ENCODE results near the gene CDK5R1. TPM values are rescaled to one million over a fixed set of nuclear protein-coding genes. Genes with fewer than 3 reads are reported as not detected.
A peak's percentile ranks its signal among the peaks of the same experiment; 100 is the strongest.
"Not testable (repeated sequence)": the region's sequence is repeated elsewhere in the genome, so short reads cannot be mapped to it uniquely, and the experiment has no call there.

The CDK5R1 gene
- 1.5 TPM for total RNA-seq
- long read RNA-seq, full-length matches to known transcripts = 1 of 6 reads
- long read RNA-seq, partial matches to known transcripts = 4 of 6 reads
- long read RNA-seq, other reads (novel, unspliced or antisense) = 1 of 6 reads

- peak; percentile 88 for DNase-seq (ENCODE audit: low spot score)
- intact Hi-C loops (cut with DNase I) = loop anchor here (10.0 kb wide), 1 partner anchor 168 kb away; no protein-coding TSS in a partner anchor
Observed at GRCh38 chr17:32486701-32487472, at the start of gene CDK5R1. TSS of gene CDK5R1 (plus strand) at chr17:32486993. CDS start at chr17:32487621, 628 bp downstream.

- no peak for DNase-seq (ENCODE audit: low spot score)
- intact Hi-C loops (cut with DNase I) = no loop called here
Observed at GRCh38 chr17:32440722-32441121, 46.1 kb upstream of the CDK5R1 start.

- intact Hi-C loops (cut with DNase I) = no loop called here
- no peak for DNase-seq (ENCODE audit: low spot score)
Observed at GRCh38 chr17:32441886-32442285, 44.9 kb upstream of the CDK5R1 start.

- no peak for DNase-seq (ENCODE audit: low spot score)
- intact Hi-C loops (cut with DNase I) = no loop called here
Observed at GRCh38 chr17:32443827-32444300, 42.9 kb upstream of the CDK5R1 start.

GRCh38 chr17:32444301-32445073 is 42.3 kb upstream of the CDK5R1 start, which contains the start of gene PSMD11:
TSS of gene PSMD11 (plus strand) at chr17:32444510. CDS start at chr17:32444524, 14 bp downstream.
- intact Hi-C loops (cut with DNase I) = no loop called here
- DNase-seq (ENCODE audit: low spot score) = peak; percentile 98

- no peak for DNase-seq (ENCODE audit: low spot score)
- intact Hi-C loops (cut with DNase I) = no loop called here
Observed at GRCh38 chr17:32445074-32445415, 41.7 kb upstream of the CDK5R1 start.

- no peak for DNase-seq (ENCODE audit: low spot score)
- intact Hi-C loops (cut with DNase I) = no loop called here
Observed at GRCh38 chr17:32445497-32445896, 41.3 kb upstream of the CDK5R1 start.

- intact Hi-C loops (cut with DNase I) = no loop called here
- no peak for DNase-seq (ENCODE audit: low spot score)
Observed at GRCh38 chr17:32445971-32446370, 40.8 kb upstream of the CDK5R1 start.

- no peak for DNase-seq (ENCODE audit: low spot score)
- intact Hi-C loops (cut with DNase I) = no loop called here
Observed at GRCh38 chr17:32446949-32447348, 39.8 kb upstream of the CDK5R1 start.

GRCh38 chr17:32449963-32450362 is 36.8 kb upstream of the CDK5R1 start:
- intact Hi-C loops (cut with DNase I) = no loop called here
- DNase-seq (ENCODE audit: low spot score) = no peak

GRCh38 chr17:32450379-32450778 is 36.4 kb upstream of the CDK5R1 start:
- intact Hi-C loops (cut with DNase I); DNase-seq (ENCODE audit: low spot score): not testable (repeated sequence)

- no peak for DNase-seq (ENCODE audit: low spot score)
- intact Hi-C loops (cut with DNase I) = no loop called here
Observed at GRCh38 chr17:32451879-32452278, 34.9 kb upstream of the CDK5R1 start.

GRCh38 chr17:32452281-32452680 is 34.5 kb upstream of the CDK5R1 start:
- no peak for DNase-seq (ENCODE audit: low spot score)
- intact Hi-C loops (cut with DNase I) = no loop called here

- intact Hi-C loops (cut with DNase I) = no loop called here
- no peak for DNase-seq (ENCODE audit: low spot score)
Observed at GRCh38 chr17:32453370-32453769, 33.4 kb upstream of the CDK5R1 start.

GRCh38 chr17:32458371-32458770 is 28.4 kb upstream of the CDK5R1 start:
- intact Hi-C loops (cut with DNase I) = no loop called here
- DNase-seq (ENCODE audit: low spot score) = no peak

GRCh38 chr17:32460054-32460453 is 26.7 kb upstream of the CDK5R1 start:
- no peak for DNase-seq (ENCODE audit: low spot score)
- intact Hi-C loops (cut with DNase I) = loop anchor here (5.0 kb wide), 1 partner anchor 297 kb away; no protein-coding TSS in a partner anchor

GRCh38 chr17:32461498-32461852 is 25.3 kb upstream of the CDK5R1 start:
- intact Hi-C loops (cut with DNase I) = loop anchor here (5.0 kb wide), 1 partner anchor 296 kb away; no protein-coding TSS in a partner anchor

GRCh38 chr17:32461853-32462617 is 24.8 kb upstream of the CDK5R1 start:
- DNase-seq (ENCODE audit: low spot score) = no peak
- intact Hi-C loops (cut with DNase I) = loop anchor here (5.0 kb wide), 1 partner anchor 295 kb away; no protein-coding TSS in a partner anchor

More at GRCh38 chr17:32461498-32461852, 25.3 kb upstream of the CDK5R1 start:
- DNase-seq (ENCODE audit: low spot score) = no peak

- intact Hi-C loops (cut with DNase I) = loop anchor here (5.0 kb wide), 1 partner anchor 294 kb away; no protein-coding TSS in a partner anchor
- no peak for DNase-seq (ENCODE audit: low spot score)
Observed at GRCh38 chr17:32463304-32463703, 23.5 kb upstream of the CDK5R1 start.
